Cortex of kidney (tissue), 1 donor: ENCODE measurements around the gene ZFP62.

Source experiments
- DNase-seq: peaks from one replicate; lab custom pipeline; 2025; lab: John Stamatoyannopoulos, UW

ZFP62 gene

DNA sequence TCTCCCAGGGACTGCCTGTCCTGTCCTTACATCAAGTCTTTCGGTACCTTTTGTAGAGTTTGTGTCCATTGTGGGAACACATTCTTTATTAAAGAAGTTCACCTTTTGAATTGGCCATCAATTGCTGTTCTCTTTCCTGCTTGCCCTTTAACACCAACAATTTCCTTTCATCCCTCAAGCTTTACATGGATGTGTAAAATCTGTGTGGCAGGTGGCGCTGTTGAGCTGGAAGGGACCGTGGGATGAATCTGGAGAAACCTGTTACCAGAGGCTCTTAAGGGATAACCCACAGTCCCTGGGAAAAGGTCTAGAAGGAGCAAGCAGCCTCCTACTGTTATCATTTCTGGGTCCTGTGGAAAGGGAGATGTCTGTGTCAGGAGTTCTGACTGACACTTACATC, 7.9 kb upstream of the ZFP62 start:
- no peak for DNase-seq

DNA sequence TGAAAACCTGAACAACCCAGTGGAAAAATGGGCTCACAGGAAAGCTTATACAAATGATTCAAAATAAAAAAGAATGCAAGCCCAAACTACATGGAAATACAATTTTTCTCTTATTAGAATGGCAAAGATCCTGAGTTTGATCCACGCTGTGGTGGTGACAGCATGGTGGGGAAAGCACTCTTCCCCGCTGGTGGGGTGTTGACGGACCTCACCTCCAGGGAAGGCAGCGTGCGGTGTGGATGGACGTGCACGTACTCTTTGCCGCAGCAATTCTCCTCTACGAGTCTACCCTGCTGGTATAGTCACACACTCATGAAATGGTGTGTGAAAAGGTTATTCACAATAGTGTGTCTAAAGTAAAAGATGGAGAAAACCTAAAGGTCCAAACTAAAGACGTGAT, 5.9 kb upstream of the ZFP62 start:
- no peak for DNase-seq

DNA sequence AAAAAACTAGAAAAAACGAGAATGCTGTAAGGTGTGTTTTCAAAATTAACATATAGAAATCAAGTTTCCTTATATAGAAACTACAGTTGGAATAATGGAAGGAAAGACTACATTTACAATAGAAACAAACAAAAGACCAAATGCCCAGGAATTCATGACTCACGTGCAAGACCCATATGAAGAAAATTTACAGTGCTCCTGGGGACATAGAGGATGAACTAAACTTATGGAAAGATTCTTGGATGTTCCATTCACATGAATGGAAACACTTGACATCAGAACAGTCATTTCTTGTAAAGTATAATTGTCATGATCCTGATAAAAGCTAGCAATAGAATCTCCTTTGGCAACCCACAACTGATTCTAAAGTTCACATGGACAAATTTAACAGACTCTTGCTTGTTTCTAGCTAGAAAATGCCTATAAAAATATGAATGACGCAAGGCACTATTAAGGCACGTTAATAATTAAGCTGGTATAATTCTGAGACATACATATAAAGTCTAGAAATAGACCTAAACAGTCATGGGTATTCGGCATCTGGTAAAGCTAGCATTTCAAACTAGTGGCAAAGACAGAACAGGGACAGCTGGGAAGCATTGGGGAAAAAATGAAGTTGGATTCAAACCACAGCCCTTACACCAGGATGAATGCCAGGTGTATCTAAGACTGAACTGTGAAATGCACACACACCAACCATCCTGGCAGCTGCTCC, 5.1 kb upstream of the ZFP62 start:
- DNase-seq = no peak

DNA sequence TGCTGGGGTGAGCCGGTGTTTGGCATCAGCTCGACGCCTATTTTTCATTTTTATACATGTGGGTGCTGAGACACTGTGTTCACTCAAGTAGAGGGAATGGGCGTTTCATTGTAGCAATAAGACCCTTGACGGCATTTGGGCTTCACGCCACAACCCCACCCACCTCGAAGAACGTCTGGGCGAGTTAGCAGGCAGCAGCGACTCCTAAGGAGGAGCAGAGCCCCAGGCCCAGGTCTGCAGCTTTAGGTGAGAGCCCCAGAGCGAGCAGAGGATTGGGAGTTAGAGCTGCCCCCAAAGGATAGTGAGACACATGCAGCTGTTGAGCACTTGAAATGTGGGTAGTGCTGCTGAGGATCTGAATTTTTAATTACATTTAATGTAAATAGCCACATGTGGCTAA, 1.6 kb upstream of the ZFP62 start:
- no peak for DNase-seq

DNA sequence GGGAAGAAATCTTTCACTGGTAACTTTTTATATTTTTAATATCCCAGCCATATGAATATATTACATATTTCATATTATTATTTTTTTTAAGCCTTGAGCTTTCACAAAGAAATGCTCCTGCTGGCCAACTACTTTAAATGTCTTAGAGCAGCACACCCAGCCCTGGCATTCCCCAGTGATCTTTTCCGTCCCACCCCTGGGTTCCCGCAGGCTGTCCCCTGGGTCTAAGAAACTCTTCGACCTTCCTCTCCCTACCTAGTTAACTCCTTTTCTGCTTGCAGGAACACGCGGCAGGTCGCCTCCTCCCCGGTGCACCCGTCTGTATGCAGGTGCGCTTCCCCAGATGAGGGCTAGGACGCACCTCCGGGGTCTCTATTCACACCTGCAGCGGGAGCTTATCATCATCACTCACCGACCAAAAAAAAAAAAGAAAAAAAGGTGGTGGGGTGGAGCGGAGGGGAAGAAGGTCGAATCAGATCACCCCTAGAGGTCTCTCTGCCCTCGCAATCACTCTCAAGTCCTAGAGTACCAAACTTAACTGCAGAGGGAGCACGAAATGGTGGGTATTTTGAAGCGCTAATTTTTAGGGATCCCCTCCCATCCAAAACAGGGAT, 696 bp downstream of the ZFP62 start:
- DNase-seq = no peak

DNA sequence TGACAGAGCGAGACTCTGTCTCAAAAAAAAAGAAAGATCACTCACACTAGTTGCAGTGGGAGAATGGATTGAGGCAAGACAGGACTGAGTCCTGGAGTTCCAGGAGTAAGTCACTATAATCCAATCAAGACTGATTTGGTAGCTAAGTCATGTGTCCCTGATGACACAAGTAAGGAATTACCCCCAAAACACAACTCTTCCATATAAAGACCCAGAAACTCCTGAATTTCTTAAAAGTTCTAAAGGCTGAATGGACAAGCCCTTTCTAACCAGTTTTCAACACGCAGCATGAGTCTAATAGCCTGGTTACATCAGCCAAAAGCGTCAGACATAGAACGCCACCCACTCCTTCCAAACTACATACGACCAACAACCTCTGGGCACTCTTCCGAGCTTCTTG, 2.5 kb downstream of the ZFP62 start:
- no peak for DNase-seq

DNA sequence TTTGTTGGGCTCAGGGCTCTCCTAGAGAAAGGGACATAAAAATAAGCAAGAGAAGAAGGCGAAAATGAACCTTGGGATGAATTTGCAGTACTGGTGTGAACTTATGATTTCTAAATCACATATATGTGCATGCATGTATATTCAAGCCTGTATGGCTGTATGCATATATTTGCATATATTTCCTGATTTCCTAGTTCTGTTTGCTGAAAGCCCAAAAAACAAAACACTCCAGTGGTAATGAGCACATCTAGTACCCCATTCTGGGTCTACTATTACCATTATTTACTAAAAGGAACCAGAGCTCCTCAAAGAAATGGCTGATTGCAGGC, 7.3 kb downstream of the ZFP62 start:
- no peak for DNase-seq

DNA sequence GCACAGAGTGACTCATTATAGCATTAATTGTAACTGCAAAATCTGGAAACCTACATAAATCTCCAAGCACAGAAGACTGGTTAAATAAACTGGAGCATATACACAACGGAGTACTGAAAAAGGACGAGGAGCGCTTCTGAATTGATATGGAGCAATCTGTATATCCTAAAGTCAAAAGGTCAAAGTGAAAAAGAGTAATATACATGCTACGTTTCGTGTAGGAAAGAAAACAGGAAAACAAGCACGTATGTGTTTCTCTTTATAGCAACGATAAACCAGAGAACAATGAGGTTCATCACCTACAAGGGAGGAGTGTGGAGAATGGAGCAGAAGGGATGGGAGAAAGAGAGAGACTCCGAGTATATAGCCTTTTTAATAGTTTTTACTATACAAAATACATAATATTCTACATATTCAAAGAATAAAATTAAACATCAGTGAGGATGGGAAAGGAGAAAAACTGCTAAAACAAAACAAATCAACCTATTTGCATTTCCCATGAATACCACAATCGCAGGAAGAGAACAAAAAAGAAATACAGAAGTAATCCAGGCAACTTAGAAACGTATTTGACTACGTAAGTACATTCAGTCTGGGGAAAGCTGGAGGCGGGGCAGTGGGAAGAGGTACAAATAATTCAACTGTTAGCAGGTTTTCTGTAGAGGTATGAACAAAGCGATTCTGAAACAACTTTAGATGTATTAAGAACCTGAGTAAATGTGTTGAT, 7.8 kb downstream of the ZFP62 start:
- DNase-seq = no peak

DNA sequence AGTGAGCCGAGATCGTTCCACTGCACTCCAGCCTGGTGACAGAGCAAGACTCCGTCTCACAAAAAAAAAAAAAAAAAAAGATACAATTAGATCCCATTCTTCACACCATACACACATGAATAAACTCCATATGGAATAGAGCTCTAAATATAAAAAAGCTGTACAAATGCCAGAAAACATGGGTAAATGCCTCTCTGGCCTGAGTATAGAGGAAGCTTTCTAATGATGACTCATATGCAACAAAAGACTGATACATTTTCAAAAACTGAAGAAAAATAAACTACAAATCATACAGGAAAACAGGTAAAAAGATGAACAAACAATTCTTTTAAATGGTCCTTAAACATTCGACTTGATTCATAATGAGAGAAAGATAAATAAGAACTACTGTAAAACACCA, 8.6 kb downstream of the ZFP62 start:
- DNase-seq = no peak

DNA sequence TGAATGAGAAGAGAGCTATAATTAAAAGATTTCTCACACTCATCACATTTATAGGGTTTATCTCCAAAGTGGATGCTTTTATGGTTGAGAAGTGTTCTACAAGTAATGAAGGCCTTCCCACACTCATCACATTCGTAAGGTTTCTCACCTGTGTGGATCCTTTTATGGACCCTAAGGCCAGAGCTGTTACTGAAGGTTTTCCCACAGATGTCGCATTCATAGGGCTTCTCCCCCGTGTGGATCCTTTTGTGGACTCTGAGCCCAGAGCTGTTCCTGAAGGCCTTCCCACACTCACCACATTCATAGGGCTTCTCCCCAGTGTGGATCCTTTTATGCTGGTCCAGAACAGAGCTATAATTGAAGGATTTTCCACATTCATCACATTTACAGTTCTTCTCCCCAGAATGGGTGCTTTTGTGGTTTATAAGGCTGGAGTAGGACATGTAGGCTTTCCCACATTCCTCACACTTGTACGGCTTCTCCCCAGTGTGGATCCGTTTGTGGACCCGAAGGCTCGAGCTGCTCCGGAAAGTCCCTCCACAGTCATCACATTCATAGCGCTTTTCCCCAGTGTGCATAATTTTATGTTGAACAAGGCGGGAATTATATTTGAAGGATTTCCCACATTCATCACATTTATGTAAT, 10.5 kb downstream of the ZFP62 start:
- no peak for DNase-seq

DNA sequence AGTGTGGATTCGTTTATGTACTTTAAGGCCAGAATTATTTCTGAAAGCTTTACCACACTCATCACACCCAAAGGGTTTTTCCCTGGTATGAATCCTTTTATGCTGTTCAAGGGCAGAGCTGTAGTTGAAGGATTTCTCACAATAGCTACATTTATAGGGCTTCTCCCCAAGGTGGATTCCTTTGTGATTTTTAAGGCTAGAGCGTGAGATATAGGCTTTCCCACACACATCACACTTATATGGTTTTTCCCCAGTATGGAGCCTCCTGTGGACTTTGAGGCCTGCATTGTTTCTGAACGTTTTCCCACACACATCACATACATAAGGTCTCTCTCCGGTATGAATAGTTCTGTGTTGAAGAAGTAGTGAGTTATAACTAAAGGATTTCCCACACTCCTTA, 11.2 kb downstream of the ZFP62 start:
- DNase-seq = no peak

DNA sequence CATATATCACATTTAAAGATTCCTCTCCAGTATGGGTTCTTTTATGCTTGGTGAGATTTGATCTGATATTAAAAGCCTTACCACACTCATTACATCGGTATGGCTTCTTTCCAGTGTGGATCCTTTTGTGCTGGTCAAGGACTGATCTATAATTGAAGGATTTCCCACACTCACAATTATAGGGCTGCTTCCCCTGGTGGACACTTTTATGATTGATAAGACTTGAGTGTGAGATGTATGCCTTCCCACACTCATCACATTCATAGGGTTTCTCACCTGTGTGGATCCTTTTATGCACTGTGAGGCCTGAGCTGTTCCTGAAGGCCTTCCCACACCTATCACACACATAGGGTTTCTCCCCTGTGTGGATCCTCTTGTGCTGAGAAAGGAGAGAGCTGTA, 12.2 kb downstream of the ZFP62 start:
- no peak for DNase-seq

DNA sequence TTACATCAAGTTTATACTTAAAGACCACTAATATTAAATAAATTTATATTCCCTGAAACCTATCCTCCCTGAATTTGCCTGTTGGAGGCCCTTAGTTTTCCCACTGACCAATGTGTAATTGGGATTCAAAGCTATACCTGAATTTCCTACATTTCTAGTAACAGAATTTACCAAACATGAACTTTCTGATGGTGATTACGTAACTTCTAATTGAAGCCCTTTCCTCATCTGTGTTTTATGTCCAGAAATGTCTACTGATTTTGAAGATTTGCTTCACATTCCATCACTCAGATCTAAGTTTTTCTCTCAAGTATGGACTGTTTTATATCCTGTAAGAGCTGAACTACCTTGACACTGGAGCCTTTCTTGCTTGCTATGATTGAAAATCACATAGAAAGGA, 12.8 kb downstream of the ZFP62 start:
- DNase-seq = no peak

DNA sequence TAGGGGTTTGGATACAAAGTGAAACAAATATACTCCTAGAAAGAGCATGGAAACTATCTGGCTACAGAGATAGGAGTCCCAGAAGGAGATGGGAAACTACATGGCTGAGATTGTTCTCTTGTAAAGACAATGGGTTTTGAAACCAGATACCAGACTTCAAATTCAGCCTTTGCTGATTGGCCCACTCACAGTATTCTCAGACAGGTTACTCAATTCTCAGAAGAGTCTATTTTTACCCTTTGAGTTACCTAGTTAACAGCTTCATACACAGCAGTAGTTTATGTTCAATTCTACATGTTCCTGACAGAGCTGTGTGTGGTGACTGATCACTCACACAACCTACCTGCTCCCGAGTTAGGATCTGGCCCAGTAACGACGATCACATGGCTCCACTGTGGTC, 14.1 kb downstream of the ZFP62 start:
- no peak for DNase-seq

DNA sequence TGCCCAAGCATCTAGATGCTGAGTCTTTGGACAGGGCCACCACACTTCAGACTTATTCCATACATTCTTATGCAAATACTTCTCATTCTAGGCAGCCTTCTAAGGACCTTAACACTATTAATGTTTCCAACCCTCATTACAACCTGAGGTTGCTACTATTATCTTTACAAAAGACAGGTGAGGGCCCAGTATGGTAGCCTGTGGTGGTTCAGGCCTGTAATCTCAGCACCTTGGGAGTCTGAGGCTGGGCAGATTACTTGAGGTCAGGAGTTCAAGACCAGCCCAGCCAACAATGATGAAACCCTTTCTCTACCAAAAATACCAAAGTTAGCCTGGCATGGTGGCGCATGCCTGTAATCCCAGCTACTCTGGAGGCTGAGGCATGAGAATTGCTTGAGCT, 16.2 kb downstream of the ZFP62 start:
- no peak for DNase-seq

DNA sequence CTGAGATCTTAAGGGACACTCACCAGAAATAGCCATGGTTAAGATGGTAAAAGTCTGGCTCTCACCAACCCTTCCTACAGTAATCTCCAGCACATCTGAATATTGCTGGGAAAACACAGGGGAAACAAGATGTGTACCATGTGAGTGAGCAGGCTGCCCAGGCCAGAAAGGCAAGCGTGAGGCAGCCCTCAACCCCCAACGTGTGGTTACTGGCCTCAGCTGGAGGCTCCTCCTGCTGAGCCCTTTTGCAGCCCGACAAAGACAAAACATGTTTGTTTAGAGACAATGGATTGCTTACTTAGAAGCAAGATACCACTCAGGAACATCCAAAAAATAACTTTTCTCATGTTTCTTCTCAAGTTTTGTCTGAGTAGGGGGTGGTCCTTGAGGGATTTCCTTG, 16.6 kb downstream of the ZFP62 start:
- DNase-seq = no peak

DNA sequence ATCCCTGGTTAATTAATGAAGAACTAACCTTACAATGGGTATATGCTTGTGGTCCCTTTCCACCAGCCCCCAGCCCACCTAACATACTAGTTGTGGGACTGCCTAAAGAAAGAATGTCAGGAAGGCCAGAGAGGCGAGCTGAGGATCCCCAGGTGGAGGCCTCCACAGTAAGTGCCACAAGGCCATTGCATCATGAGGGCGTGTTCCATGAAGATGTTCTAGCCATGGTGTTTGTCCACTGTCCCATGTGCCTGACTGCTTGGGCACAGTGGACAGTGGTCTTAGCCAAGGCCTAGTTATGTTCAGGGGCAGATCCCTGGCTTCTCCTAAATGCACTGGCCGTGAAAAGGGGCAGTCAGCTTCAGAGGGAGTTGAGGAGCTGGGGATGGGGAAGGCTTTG, 21.1 kb downstream of the ZFP62 start:
- DNase-seq = no peak

DNA sequence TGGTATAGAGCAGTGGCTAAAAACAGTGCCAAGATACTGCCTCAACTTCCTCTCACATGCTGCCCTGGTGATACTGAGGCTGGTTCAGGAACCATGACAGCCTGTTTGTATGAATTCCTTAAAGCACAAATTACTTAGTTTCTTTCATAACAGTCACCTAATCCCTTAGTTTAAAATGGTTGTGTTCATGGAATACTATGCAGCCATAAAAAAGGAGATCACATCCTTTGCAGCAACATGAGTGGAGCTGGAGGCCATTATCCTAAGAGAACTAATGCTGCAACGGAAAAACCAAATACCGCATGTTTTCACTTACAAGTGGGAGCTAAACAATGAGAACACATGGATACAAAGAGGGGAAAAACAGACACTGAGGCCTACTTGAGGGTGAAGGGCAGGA, 21.8 kb downstream of the ZFP62 start:
- no peak for DNase-seq

DNA sequence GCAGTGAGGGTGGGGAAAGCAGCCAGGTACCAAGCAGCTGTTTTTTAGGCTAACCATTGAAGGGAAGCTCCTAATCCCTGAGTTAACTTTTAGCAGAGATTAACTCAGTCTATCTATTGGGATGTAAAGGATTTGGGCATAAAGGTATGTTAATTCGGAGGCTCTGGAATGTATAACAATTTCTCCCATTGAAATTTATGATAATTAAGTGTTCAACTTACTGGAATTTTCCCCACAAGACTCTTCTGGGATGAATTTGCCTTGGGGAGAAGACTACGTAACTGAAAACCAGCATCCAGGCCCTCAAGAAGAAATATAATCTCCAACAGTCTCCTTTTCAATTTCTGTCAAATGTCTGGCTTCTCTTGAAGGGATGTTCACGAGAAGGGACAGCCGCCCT, 23.6 kb downstream of the ZFP62 start:
- no peak for DNase-seq

DNA sequence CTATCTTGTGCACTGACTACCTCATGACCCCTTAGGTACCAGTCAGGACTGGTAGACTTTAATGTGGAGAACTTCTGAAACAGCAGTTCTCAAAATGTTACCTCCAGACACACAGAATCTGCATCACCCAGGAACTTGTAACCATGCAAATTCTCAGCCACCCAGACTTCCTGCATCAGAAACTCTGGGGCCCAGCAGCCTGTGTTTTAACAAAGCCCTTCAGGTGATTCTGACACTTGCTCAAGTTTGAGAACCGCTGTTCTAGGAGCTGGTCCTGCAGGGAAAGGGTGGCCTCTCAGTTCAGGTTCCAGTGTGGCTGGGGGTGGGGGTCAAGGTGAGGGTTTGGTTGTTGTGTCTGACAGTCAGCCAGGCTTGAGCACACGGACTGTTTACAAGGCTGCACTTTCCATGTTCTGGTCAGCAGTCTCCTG, 28.4 kb downstream of the ZFP62 start:
- DNase-seq = no peak

DNA sequence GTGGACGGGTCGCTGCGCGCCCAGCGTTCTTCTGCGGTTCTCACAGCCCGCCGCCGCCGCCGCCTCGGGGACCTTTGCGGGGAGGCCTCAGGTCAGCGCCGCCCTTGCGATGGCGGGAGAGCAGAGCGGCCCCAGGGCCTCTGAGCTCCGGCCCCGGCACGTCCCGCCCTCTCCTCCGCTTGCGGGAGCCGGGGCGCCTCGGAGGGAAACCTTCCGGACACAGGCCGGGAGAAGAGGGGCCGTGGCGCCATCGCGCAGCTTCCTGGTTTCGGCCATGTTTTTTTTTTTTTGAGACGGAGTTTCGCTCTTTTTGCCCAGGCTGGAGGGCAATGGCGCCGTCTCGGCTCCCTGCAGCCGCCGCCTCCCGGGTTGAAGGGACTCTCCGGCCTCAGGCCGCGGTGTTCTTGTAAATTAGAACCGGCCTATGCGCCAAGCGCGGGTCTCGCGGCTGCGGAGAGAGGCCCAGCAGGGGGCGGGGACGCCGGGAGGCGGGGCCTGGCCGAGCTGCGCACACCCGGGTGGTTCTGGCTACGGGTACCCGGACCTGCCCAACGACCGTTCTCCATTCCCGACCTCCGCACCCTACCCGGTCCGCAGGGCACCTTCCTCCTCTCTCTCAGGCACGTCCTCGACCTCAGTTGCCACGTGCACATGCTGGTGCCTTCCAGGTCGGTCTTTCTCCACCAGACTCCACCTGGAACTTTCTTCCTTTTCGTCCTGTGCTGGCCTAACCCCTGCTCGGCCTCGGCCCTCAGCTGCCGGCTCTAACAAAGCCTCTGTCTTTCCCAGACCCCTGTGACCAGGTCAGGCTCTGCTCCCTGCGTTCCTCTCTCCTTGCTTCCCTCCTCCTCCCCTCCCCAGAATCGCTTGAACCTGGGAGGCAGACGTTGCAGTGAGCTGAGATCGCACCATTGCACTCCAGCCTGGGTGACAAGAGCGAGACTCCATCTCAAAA, 29.7 kb downstream of the ZFP62 start:
- DNase-seq = peak; percentile 42
